GM18526 (cell line): ENCODE results near the gene ERC2.

Experiments
- POLR2A ChIP-seq: IDR thresholded peaks from 3 replicates; pipeline ENCODE4 v1.6.1; 2011; ENCODE audit not compliant: insufficient read length; ENCODE audit errors: extremely low read depth

The ERC2 gene

DNA sequence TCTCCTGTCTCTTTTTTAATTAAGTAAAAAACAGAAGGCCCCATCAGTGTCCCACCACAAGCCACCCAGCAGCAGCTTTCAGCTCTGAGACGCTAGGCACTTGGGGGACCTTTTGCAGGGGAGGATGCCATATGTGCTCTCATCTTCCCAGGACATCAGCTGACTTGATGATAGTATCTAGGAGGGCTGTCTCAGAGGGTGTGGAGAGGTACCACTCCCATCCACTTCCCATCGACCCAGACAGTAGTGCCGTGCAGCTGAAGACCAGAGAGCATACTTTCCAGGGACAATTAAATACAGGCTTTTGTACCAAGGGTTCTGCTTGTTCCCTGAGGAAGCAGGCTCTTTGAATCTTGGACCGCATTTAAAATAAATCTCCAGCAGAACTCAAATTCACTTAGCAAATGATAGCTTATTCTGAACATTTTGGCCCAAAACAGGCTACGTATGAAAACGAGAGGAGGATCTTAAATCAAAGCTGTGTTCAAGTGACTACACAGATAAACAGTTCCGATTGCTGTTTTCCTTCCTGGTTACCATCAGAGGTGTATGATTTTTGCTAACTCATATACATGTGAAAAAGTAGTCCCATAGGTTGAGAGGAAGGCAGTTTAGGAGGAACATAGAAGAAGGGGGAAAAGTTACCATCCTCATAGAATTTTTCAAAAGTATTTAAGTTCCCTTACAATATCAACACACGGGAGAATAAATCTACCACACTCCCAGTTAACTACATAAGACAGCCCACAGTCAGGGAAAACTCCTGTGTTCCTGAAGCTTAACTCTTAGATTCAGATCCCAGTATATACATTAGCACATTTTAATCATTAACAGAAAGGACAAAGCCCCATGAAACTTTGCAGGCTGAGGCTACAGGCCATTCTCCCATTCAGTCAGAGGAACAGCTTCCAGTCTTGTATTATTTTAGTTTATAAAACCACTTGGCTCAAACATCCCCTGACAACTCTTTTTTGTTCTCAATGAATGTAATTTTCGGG lies 990.7 kb downstream of the ERC2 start:
- TF ChIP-seq POLR2A: no peak

DNA sequence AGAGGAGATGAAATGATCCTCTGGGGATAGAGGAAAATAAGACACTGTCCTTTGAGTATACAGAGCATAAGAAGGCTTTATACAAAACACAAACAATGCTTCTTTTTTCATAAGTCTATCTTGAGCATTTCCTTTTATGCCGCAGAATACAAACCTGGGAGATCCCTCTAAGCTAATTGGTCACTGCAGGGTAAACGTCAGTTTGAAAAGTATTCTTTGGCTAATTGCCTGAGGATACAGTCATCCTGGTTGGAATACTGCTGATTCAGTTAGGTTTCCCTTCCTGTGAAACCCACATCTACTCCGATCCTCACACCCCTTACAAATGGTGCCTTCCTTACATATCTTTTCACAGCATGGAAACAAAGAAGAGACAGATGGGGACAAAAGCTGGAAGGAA lies 991.8 kb downstream of the ERC2 start:
- TF ChIP-seq POLR2A: no peak

DNA sequence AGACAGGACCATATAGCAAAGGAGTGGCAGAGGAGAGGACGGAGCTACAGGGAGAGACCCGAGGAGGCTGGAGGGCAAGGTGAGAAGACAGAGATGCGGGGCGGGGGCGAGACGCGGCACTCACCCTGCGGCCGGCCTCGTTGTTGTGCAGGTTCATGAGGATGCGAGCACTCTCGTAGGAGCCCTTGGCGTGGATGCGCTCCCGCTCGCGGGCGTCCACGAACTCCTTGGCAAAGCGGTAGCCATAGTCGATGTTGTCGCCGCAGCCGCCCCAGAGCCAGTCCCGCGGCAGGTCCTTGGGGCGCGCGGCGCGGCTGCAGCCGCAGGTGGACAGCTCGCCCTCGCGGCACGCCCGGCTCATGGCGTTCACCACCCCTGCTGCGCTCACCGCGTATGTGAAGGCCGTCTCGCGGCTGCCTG lies 994.0 kb downstream of the ERC2 start:
- TF ChIP-seq POLR2A: no peak

DNA sequence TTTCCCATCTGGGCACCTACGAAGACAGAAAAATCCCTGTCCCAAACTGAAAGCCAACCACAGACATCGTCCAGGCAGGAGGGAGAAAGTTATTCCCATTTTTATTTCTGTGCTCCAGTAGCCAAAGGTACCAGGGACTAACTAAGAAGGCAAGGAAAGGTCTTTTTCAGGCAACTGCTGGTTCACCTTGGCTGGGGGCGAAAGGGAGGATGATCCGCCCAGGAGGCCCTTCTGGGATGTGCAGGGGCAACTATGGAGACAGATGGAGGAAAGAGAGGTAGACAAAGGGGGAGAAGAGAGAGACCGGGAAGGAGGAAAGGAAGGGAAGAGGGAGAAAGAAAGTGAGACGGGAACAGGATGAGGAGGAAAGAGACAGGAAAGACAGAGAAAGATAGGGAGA lies 994.5 kb downstream of the ERC2 start:
- TF ChIP-seq POLR2A: no peak

DNA sequence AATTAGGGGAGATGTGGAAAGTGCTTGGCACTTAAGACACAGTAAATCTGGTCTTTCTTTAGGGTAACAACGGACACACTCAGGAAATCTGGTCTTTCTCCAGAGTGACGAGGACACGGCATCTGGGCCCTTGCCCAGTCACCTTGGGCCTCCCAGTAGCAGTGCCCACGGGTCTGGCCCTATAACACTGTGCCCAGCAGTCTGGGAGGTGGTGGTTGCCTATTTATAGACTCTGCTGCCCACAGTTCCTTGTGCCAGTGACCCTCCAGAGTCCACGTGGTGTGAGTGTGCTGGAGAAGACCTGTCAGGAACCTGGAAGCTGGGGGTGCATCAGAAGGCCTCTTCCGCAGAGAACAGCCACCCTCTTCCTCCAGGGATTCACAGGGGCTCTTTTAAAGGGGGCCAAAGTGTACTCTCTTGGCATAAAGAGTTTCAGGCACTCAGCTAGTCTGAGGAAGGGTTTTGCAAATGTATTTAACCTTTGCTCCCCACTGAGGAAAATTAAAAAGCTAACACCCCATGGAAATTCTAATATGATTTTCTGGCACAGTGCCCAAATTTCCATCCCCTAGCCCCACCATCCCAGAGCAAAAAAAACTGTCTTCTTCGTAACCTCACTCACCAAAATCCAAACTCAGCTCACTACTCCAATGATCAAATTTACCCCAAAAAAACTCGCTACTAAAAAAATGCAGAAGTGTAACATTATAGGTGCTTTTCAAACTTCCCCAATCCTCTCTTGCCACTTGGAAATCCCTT lies 996.6 kb downstream of the ERC2 start:
- no peak for TF ChIP-seq POLR2A

DNA sequence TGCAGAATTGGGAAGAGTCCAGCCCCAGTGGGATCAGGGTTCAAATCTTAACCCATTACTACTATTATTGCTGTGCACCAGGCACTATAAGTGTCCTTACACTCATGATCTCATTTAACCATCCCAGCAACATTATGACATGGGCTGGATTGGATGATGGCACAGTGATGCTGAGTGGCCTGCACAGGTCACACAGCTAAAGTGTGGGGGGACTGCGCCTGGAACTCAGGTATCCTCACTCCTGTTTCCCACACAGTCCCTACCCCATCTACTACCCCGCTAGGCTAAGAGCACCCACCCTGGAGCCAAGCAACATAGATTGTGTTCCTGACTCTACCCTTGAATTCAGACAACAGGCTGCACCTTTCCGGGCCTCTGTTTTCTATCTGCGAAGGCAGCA lies 997.2 kb downstream of the ERC2 start:
- TF ChIP-seq POLR2A: no peak

DNA sequence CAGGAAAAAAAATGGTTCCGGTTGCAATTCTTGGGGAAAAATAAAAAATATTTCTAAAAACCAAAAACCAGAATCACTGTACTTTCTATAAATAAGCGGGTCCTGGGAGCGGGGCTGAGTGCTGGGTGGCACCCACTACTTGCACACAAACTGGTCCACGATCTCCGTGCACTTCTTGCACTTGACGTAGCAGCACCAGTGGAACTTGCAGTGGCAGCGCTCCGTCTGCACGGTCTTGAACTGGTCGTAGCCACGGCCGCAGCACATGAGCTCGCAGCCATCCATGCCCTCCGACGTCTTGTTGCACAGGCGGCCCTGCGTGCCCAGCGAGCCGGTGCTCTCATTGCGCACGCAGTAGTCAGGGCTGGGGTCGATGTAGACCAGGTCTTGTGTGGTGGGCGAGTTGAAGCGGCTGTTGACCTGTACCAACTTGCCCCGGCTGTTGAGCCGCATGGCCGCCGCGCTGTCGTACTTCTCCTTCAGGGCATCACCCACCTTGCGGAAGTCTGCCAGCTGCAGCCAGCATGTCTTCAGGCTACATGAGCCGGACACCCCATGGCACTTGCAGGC lies 998.2 kb downstream of the ERC2 start:
- TF ChIP-seq POLR2A: no peak

DNA sequence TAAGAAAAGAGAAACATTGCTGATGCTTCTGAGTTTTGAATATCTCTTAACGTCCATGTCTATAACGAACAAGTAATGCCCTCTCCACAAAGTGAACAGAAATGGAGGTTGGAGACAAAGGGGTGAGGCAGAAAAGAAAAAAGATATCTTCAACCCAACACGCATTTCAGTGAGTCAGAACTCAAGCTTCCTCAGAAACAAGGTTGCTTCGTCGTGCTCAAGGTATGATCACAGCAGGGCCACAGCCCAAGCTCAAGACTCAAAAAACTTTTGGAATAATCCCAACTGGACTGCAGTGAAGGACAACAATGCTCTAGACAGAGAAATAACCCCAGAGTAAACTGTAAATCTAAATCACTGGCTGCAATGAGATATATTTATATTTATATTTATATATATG lies 1000.0 kb downstream of the ERC2 start:
- no peak for TF ChIP-seq POLR2A

DNA sequence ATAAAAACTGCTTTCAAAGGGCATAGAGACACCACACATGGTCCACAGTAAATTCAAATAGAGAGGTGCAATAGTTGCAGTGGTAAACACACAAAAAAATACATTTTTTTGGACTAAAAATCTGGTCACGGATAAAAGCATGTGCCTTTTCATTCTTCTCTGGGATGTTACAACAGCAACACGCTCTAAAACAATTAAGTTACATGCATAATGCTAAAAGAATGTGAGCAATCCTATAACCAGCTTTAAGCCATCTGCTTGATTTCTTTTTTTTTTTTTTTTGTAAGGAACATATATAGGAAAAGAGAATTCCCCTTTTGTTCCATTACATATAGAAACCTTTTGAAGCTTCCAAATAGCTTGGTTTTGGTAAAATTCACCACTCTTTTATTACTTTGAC lies 1001.2 kb downstream of the ERC2 start:
- TF ChIP-seq POLR2A: no peak

DNA sequence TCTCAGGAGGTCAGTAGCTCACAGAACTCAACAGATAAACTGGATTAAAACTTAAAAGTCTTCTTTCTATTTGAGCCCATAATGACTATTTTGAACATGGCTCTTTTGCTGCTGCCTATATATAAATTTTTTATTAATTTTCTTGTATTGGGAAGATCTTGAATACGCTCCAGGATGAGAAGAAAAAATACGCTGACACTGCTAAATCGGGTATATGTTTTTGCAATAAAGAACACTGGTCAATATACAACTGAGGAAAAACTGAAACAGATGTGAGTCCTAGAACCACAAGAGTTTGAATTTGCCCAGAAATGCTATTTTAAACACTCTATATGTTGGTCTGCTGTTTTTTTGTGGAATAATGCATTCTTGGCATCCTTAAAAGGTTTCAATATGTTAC lies 1001.7 kb downstream of the ERC2 start:
- no peak for TF ChIP-seq POLR2A

DNA sequence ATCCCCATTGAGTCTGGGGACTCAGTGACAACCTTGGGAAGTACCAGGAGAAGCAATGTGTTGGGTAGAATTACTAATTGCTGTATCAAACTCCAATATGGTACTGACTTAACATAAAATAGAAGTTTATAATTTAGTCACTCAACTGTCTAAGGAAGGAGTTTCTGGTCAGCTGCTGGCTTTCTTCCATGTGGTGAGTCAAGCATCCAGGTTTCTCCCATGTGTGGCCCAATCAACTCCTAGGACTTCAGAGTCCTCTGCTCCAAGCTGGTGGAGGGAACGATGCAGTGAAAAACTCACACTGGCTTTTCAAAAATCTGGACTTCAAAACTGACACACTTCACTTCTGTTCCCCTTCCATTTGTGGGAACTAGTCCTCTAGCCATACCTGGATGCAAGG lies 1006.4 kb downstream of the ERC2 start:
- TF ChIP-seq POLR2A: no peak

DNA sequence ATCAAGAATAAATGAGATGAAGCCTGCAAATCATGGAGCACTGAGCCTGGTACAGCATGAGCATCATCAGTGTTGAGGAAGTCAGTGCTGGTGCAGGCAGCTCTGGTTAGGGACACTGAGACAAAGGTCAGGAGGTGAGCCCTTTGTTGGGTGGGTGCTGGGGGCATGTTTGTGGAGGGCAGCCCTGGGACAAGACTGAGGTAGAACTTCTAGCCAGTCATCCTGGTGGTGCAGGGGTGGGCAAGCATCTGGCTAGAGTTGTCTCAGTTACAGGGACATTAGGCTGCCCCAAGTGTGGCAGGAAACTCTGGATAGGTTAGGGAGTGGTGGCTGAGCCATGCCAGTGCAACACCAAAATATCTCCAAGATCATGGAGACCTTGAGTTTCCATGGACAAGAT lies 1008.4 kb downstream of the ERC2 start:
- TF ChIP-seq POLR2A: no peak
